Esophagus squamous epithelium (tissue), 4 donors: ENCODE results near the gene RAPGEF4.

Source experiments
- CTCF ChIP-seq, 6 experiments: fragments of 450-650 bp in 4 of 6; fragments of 200-600 bp in 2 of 6; sonication (generic) in 2 of 6; IDR thresholded peaks; one replicate each; pipeline ENCODE4 v1.5.1; 2016 to 2019; ENCODE audit warnings: antibody characterized with exemption in 6 of 6, mild to moderate bottlenecking in 4 of 6, moderate library complexity in 4 of 6
- POLR2A ChIP-seq, 4 donors: fragments of 450-650 bp; IDR thresholded peaks; one replicate each; pipeline ENCODE4 v1.6.1; 2017; ENCODE audit warnings: antibody characterized with exemption in 4 of 4, mild to moderate bottlenecking in 4 of 4, moderate library complexity in 3 of 4

- no peak for TF ChIP-seq CTCF (IDR thresholded peaks at IDR 0.05)
- no peak for TF ChIP-seq POLR2A (IDR thresholded peaks at IDR 0.05)
Observed at GRCh38 chr2:173062801-173063200, 327.2 kb downstream of the RAPGEF4 start.
